Endometrial microvascular endothelial cells (primary cell): ENCODE measurements around the gene SRI. TPM values are rescaled to one million over a fixed set of nuclear protein-coding genes. Genes with fewer than 3 reads are reported as not detected.
"Not testable (repeated sequence)": the region's sequence is repeated elsewhere in the genome, so short reads cannot be mapped to it uniquely, and the experiment has no call there.

Experiments
- in situ Hi-C: cut with HindIII; loops from 2 replicates; pipeline ENCODE4 v1.10.0; 2017; ENCODE audit warnings: low sequenced_read_pairs, low pct_unique_long_range_greater_than_20kb; ENCODE audit errors: inconsistent ontology term
- total RNA-seq: library from RNA; depleted of rRNA; stranded (reverse); fragments of >200 nt; gene quantifications from one replicate; pipeline ENCODE4 v1.2.3, GENCODE V29; 2015; ENCODE audit errors: inconsistent ontology term

The SRI gene
- total RNA-seq, 1 donor from 2014 or later: 157 TPM

GRCh38 chr7:88201305-88201704, 18.5 kb downstream of the SRI start:
- in situ Hi-C loops: no loop called here

DNA sequence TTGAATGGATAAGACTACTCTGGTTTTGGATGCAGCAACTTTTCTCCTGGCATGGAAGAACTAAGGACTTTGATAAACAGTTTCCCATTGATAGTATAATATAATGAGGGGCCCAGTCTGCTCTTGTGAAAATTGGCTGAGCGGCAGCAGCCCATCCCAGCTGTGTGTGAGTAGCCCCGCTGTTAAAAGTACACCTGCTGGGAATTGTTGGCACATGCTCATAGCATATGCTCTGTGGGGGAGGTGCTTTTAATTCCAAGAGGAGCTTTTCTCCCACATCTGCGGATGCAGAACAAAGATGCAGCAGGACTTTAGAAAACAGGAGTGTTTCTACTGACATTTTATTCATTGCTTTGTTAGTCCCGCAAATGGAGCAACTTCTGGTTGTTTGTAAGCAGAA, 19.0 kb downstream of the SRI start:
- in situ Hi-C loops: no loop called here

DNA sequence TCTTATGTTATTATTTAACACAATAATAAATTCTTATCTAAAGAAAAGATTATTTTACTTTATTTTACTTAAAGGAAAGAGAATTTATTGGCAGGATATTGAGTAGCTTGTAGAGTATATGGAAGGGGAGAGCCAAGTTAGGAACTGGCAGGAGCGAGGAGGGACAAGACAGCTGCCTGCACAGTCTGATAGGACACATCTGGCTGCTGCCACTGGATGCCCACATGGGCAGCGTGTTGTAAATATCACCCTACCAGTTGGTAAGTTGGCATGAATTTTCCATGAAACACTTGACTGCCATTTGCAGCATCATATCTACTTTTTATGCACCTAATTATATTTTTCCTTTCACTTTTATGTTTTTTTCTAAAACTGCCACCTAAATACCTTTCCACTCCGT, 19.6 kb downstream of the SRI start:
- in situ Hi-C loops: no loop called here

DNA sequence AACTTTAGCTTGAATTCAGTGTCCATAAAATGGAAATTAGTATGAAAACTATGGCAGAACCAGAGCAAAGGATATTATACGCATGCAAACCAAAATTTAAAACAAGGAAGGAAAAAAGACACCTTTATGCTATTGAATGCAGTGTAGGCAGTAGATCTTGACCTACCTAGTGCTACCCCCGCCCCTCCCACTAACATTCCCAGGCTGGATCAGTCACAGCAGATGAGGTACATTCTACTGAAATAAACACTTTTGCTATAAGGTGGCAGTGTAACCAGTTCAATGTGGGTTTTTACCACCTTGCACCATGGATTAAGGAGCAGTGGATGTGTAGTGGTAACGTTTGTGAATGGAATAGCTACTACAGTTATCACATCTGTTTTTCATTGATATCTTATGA, 27.9 kb downstream of the SRI start:
- in situ Hi-C loops: no loop called here

DNA sequence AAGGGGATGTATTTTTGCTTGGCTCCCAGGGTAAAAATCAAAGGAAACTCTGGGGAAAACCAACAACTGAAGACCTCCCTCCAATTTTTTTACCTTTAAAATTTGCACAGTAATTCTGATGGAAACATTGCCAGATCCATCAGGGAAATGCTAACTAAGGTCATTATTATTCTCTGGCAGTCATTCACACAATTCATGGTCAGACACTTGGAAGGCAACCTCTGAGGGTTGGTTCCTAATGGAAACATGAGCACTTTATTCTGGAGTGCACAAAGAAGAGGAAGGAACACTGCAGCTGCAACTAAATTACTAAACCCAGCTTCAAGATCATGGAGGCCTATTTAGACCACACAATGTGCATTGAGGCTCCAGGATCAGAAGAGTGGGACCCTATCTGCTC, 34.2 kb downstream of the SRI start:
- in situ Hi-C loops: no loop called here

GRCh38 chr7:88184848-88185304, 35.0 kb downstream of the SRI start:
- in situ Hi-C loops: no loop called here

DNA sequence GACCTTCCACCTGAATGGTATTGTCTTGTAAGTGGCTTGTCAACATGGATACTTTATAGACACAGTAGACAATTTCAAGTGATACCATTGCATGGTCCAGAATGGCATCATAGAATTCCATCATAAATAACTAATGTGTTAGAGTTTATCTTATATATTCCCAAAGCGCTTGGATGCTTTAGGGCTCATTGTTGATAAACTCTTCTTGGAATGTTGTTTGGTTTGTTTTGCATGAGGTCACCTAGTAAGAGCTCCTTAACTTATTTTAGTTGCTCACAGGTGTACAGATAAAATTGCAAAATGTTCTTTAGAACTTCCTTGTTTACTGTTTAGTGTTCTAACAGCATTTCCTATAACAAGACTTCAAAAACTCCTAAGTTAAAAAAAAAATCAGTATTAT, 36.8 kb downstream of the SRI start:
- in situ Hi-C loops: no loop called here

- in situ Hi-C loops: no loop called here
Observed at GRCh38 chr7:88176190-88176589, 43.6 kb downstream of the SRI start.

DNA sequence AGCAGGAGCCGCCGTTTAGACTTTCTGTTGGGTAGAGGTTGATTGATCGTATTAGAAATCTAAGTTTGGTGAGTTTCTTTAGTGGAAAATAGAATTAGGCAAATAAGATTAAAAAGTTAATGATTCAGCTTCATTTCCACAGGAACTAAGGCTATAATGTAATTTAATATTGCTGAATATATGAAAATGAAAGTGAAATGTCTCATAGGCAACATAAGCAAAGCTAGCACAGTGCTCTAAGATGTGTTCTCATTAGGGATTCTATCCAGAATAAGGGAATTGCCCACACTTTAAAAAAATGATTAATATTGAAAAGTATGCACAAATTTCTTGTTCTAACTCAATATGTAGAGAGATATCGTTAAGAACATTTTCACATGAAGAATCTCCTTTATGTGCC, 47.0 kb downstream of the SRI start:
- in situ Hi-C loops: no loop called here

- in situ Hi-C loops: no loop called here
Observed at GRCh38 chr7:88169717-88170320, 50.0 kb downstream of the SRI start.

- in situ Hi-C loops: no loop called here
Observed at GRCh38 chr7:88167721-88168120, 52.1 kb downstream of the SRI start.

DNA sequence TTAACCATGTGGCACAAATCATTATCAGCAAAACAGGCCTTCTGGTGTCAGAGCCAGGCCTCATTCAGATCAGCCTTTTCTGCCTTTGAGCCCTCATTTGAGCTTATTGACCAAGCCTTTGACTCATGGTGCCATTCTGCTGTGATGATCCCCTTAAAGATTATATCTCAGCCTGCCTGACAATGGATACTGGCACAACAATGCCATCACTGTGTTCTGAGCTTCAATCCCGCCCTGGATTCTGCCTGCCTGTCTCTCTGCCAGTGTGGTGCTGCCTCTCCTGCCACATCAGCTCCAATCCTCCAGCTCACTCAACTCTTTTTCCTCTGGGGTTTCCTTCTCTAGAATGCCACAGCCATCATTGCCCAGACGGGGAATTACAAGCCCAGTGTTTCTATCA, 52.6 kb downstream of the SRI start:
- in situ Hi-C loops: no loop called here

- in situ Hi-C loops: no loop called here
Observed at GRCh38 chr7:88165697-88166096, 54.1 kb downstream of the SRI start.

DNA sequence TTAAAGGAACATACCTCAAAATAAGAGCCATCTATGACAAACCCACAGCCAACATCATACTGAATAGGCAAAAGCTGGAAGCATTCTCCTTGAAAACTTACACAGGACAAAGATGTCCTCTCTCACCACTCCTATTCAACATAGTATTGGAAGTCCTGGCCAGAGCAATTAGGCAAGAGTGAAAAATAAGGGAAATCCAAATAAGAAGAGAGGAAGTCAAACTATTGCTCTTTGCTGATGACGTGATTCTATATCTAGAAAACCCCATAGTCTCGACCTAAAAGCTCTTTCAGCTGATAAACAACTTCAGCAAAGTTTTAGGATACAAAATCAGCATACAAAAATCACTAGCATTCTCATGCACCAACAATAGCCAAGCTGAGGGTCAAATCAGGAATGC, 60.1 kb downstream of the SRI start:
- in situ Hi-C loops: not testable (repeated sequence)

- in situ Hi-C loops: no loop called here
Observed at GRCh38 chr7:88156356-88156755, 63.5 kb downstream of the SRI start.

GRCh38 chr7:88155756-88156155, 64.1 kb downstream of the SRI start:
- in situ Hi-C loops: no loop called here

Other genes with a start within 250 kb of the SRI start
- gene STEAP4, start 86.9 kb upstream of the SRI start, total RNA-seq: not detected